ENCODE data around the gene KPNA6. TPM values are rescaled to one million over a fixed set of nuclear protein-coding genes. Genes with fewer than 3 reads are reported as not detected.
"Not testable (repeated sequence)": the region's sequence is repeated elsewhere in the genome, so short reads cannot be mapped to it uniquely, and the experiment has no call there.

Gene KPNA6
- total RNA-seq, 1 experiment from 2014 or later = 114 TPM

DNA sequence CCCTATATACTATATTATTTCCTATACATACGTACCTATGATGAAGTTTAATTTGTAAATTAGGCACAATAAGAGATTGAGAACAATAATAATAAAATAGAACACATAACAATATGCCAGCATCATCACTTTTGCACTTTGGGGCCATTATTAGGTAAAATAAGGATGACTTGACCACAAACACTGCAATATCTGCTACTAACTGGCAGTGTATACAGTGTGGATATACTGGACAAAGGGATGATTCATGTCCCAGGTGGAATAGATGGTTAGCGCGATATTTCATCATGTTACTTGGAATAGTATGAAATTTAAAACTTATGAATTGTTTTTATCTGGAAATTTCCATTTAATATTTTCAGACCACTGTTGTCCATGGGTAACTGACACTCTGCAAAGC, 36.2 kb downstream of the KPNA6 start:
- Histone ChIP-seq H3K23ac (ENCODE audit: insufficient read length, low read depth, low read length) (no peak overlapping the region), H3K27me3 (ENCODE audit: insufficient read depth, low read length) (no peaks in the 10 kb centered on the region), H3K79me1 (ENCODE audit: insufficient read depth, low read depth, low read length, poor library complexity, severe bottlenecking) (peaks cover 10% of the 10 kb centered on the region), H2BK15ac (ENCODE audit: low read depth, low read length) (no peak overlapping the region), H4K91ac (ENCODE audit: insufficient read length, low read depth, low read length) (no peak overlapping the region), H2AK5ac (ENCODE audit: insufficient read length, low read length) (no peak overlapping the region), H3K4ac (ENCODE audit: low read depth, low read length) (no peak overlapping the region), H3K9me3 (ENCODE audit: control insufficient read depth, low read depth, low read length) (no peaks in the 10 kb centered on the region), H4K20me1 (ENCODE audit: control insufficient read depth, insufficient read depth, insufficient read length) (no peaks in the 10 kb centered on the region), H4K8ac (replicated peaks; ENCODE audit: insufficient read length, low read depth, low read length) (no peak overlapping the region), H3K79me2 (ENCODE audit: insufficient read depth, low read length) (peaks cover 3% of the 10 kb centered on the region; the same call in 1 of the 2 replicates), H3T11ph (ENCODE audit: low read length) (no peak overlapping the region), H3K4me2 (ENCODE audit: insufficient read depth, insufficient read length, low read length) (no peak overlapping the region), H3K56ac (ENCODE audit: insufficient read length, low read depth, low read length) (no peak overlapping the region), H3K14ac (ENCODE audit: insufficient read depth, low read length) (no peak overlapping the region), H4K5ac (ENCODE audit: insufficient read length, low read depth, low read length) (no peak overlapping the region), H2BK120ac (ENCODE audit: low read depth, low read length, poor library complexity, severe bottlenecking) (no peak overlapping the region), H3K9ac (ENCODE audit: extremely low read depth, insufficient read length, low read length) (no peak overlapping the region), H3K4me1 (ENCODE audit: insufficient read depth, low read length) (no peaks in the 10 kb centered on the region), H2AFZ (ENCODE audit: low read length) (no peak overlapping the region), H2BK20ac (ENCODE audit: low read depth, low read length, poor library complexity, severe bottlenecking) (no peak overlapping the region), H3K27ac (ENCODE audit: insufficient read length, low read depth, low read length) (no peak overlapping the region), H3K18ac (ENCODE audit: insufficient read length, low read depth, low read length) (no peak overlapping the region), H2BK5ac (ENCODE audit: insufficient read length, low read length) (no peak overlapping the region), H2BK12ac (ENCODE audit: insufficient read length, low read depth, low read length) (no peak overlapping the region), H3K23me2 (ENCODE audit: insufficient read length, low read depth, low read length, poor library complexity, severe bottlenecking) (no peaks in the 10 kb centered on the region)
- TF ChIP-seq, protein P1, sequence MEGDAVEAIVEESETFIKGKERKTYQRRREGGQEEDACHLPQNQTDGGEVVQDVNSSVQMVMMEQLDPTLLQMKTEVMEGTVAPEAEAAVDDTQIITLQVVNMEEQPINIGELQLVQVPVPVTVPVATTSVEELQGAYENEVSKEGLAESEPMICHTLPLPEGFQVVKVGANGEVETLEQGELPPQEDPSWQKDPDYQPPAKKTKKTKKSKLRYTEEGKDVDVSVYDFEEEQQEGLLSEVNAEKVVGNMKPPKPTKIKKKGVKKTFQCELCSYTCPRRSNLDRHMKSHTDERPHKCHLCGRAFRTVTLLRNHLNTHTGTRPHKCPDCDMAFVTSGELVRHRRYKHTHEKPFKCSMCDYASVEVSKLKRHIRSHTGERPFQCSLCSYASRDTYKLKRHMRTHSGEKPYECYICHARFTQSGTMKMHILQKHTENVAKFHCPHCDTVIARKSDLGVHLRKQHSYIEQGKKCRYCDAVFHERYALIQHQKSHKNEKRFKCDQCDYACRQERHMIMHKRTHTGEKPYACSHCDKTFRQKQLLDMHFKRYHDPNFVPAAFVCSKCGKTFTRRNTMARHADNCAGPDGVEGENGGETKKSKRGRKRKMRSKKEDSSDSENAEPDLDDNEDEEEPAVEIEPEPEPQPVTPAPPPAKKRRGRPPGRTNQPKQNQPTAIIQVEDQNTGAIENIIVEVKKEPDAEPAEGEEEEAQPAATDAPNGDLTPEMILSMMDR (conservative IDR thresholded peaks at IDR 0.05) = no peak
- Mint-ChIP-seq H3K27ac (no peak overlapping the region), H3K27me3 (ENCODE audit: low read depth) (no peaks in the 10 kb centered on the region), H3K4me3 (no peak overlapping the region), H3K4me1 (no peaks in the 10 kb centered on the region), H3K36me3 (ENCODE audit: insufficient read depth in 1 of 3, low read depth in 3 of 3) (peaks cover 0 to 3% (median 2%) of the 10 kb centered on the region in 3 experiments; a peak in 4 of 7 replicates), H3K9me3 (no peaks in the 10 kb centered on the region; a peak in 1 of 5 replicates)
- DNase-seq = no peak
- no CpG with 5 or more reads among the region's 3 CpGs for WGBS (ENCODE audit: extremely low coverage, insufficient read length, low lambda C conversion rate)

- not testable (repeated sequence) for H3K27ac ChIP-seq (ENCODE audit: insufficient read length, low read depth, low read length); H2AFZ ChIP-seq (ENCODE audit: low read length); H3K4me2 ChIP-seq (ENCODE audit: insufficient read depth, insufficient read length, low read length); H4K5ac ChIP-seq (ENCODE audit: insufficient read length, low read depth, low read length); H4K8ac ChIP-seq (replicated peaks; ENCODE audit: insufficient read length, low read depth, low read length); H2BK15ac ChIP-seq (ENCODE audit: low read depth, low read length); DNase-seq; H2BK5ac ChIP-seq (ENCODE audit: insufficient read length, low read length); H3K4me1 Mint-ChIP-seq; H3K27me3 ChIP-seq (ENCODE audit: insufficient read depth, low read length); H3K9me3 ChIP-seq (ENCODE audit: control insufficient read depth, low read depth, low read length); H2BK20ac ChIP-seq (ENCODE audit: low read depth, low read length, poor library complexity, severe bottlenecking); H3K23me2 ChIP-seq (ENCODE audit: insufficient read length, low read depth, low read length, poor library complexity, severe bottlenecking); H3K23ac ChIP-seq (ENCODE audit: insufficient read length, low read depth, low read length); H3K14ac ChIP-seq (ENCODE audit: insufficient read depth, low read length); H4K91ac ChIP-seq (ENCODE audit: insufficient read length, low read depth, low read length); H3K36me3 Mint-ChIP-seq (ENCODE audit: insufficient read depth in 1 of 3, low read depth in 3 of 3); H4K20me1 ChIP-seq (ENCODE audit: control insufficient read depth, insufficient read depth, insufficient read length); H3K9ac ChIP-seq (ENCODE audit: extremely low read depth, insufficient read length, low read length); H3K4me3 Mint-ChIP-seq; H3K27me3 Mint-ChIP-seq (ENCODE audit: low read depth); H2AK5ac ChIP-seq (ENCODE audit: insufficient read length, low read length); H3K79me2 ChIP-seq (ENCODE audit: insufficient read depth, low read length); H3K4me1 ChIP-seq (ENCODE audit: insufficient read depth, low read length); H3K18ac ChIP-seq (ENCODE audit: insufficient read length, low read depth, low read length); H3K4ac ChIP-seq (ENCODE audit: low read depth, low read length); H3K56ac ChIP-seq (ENCODE audit: insufficient read length, low read depth, low read length); H3K27ac Mint-ChIP-seq; H2BK12ac ChIP-seq (ENCODE audit: insufficient read length, low read depth, low read length); H3K9me3 Mint-ChIP-seq; H3T11ph ChIP-seq (ENCODE audit: low read length); H2BK120ac ChIP-seq (ENCODE audit: low read depth, low read length, poor library complexity, severe bottlenecking)
- H3K79me1 ChIP-seq (ENCODE audit: insufficient read depth, low read depth, low read length, poor library complexity, severe bottlenecking) = peaks cover 12% of the 10 kb centered on the region
- no CpG with 5 or more reads among the region's 5 CpGs for WGBS (ENCODE audit: extremely low coverage, insufficient read length, low lambda C conversion rate)
Observed at GRCh38 chr1:32147799-32148198, 39.9 kb downstream of the KPNA6 start.

Measured in H9 (cell line).